Stimulated activated naive CD8-positive, alpha-beta T cell treated with anti-CD3 and anti-CD28 coated beads, Interleukin-15, Interleukin-2, amounts not matched to agents 100 ng/mL and 50 ng/mL, for 24 hours (primary cell): Measurements from ENCODE around the gene MSX2.

Experiments used
- H3K27ac Mint-ChIP-seq: one replicate; pipeline ENCODE4 v1.8.0; 2021; ENCODE audit warnings: mild to moderate bottlenecking, mixed read lengths
- H3K27me3 Mint-ChIP-seq: one replicate; pipeline ENCODE4 v1.8.0; 2021; ENCODE audit warnings: mixed read lengths
- H3K36me3 Mint-ChIP-seq: one replicate; pipeline ENCODE4 v1.8.0; 2021; ENCODE audit warnings: low read depth, mixed read lengths
- H3K4me1 Mint-ChIP-seq: one replicate; pipeline ENCODE4 v1.8.0; 2021; ENCODE audit warnings: low read depth, mixed read lengths
- H3K4me3 Mint-ChIP-seq: one replicate; pipeline ENCODE4 v1.8.0; 2021; ENCODE audit warnings: mild to moderate bottlenecking, mixed read lengths
- H3K9me3 Mint-ChIP-seq: one replicate; pipeline ENCODE4 v1.8.0; 2021; ENCODE audit warnings: mixed read lengths

MSX2 gene

DNA sequence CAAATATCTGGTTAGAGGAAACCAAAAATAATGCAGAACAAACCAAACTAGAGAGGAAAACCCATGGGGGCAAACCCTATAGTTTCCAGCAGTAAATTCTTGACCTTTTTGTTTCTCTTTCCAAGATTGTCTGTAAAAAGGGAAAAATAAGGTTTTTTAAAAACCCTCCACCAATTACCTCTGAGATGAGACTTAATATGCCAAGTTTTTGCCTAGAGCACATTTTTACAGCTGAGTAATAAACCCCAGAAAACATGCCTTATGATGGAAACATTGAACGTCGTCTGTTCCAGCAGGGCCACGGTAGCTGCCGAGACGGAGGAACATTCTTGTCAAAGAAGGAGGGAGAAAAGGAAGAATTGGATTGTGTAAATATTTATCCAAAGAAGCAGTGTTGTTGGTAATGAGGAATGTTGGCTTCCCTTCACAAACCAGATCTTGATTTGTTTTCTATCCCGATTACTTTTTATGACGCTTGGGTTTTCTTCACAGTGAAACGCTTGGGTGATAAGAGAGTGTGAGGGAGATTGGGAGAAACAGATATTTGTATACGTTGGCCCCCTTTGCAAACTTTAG, 17.3 kb upstream of the MSX2 start:
- Mint-ChIP-seq H3K36me3 (no peaks in the 10 kb centered on the region), H3K4me3 (no peak overlapping the region), H3K9me3 (no peaks in the 10 kb centered on the region), H3K4me1 (no peaks in the 10 kb centered on the region), H3K27ac (no peak overlapping the region), H3K27me3 (peaks cover 21% of the 10 kb centered on the region)

DNA sequence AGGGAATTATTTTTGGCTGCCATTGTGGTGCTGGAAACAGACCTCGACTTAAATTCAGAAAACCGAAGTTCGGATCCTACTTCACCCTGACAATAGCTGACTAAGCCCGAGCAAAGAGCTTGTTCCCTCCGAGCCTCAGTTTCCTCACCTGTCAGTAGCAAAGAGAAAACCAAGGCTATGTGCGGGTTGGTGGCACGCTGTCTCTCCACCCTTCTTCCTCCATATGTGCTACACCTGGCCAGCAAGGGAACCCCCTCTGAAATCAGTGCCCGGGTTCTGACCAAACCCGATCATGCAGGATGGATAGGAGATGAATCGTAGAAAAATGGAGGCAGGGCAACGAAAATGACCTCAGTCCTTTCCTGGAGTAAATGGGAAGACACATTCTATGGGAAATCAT, 16.7 kb upstream of the MSX2 start:
- no peak overlapping the region for H3K27ac Mint-ChIP-seq
- H3K27me3 Mint-ChIP-seq = peaks cover 23% of the 10 kb centered on the region
- H3K36me3 Mint-ChIP-seq = no peaks in the 10 kb centered on the region
- no peaks in the 10 kb centered on the region for H3K4me1 Mint-ChIP-seq
- no peaks in the 10 kb centered on the region for H3K9me3 Mint-ChIP-seq
- H3K4me3 Mint-ChIP-seq = no peak overlapping the region

DNA sequence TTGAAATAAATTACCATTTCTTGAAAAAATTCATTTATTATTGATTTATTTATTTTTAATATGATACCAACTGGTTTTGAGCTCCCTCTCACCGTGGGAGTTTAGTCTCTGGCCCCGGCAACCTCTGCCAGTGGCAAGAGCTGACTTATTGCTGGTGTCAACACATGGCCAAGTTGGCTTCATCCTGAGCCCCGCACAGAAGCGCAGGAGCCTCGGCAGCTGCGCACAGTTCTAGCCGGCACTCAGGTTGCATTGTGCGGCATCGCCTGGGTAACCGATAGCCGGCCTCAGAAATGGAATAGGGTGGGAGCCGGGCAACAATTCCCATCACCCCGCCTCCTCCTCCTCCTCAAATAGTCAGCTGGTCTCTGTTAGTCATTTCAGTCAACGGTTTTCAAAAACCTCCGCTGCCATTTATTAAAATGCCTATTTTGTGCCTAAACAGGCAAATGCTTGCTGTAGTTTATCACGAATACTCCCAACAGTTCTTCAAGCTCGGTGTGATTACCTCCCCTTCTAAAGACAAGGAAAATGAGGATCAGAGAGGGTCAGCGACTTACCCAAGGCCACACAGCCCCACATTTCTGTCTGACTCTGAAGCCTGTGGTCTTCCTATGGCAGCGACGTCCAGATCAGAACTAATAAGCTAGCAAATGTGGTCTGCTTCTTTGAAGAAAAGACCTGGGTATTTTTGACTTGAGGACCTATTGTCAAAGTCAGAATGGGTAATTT, 15.7 kb upstream of the MSX2 start:
- H3K9me3 Mint-ChIP-seq = no peaks in the 10 kb centered on the region
- H3K4me1 Mint-ChIP-seq = no peaks in the 10 kb centered on the region
- no peaks in the 10 kb centered on the region for H3K36me3 Mint-ChIP-seq
- peaks cover 28% of the 10 kb centered on the region for H3K27me3 Mint-ChIP-seq
- no peak overlapping the region for H3K27ac Mint-ChIP-seq
- no peak overlapping the region for H3K4me3 Mint-ChIP-seq

GRCh38 chr5:174714751-174715150, 9.6 kb upstream of the MSX2 start:
- Mint-ChIP-seq H3K9me3 (peaks cover 3% of the 10 kb centered on the region), H3K27ac (no peak overlapping the region), H3K4me1 (no peaks in the 10 kb centered on the region), H3K4me3 (no peak overlapping the region), H3K27me3 (peaks cover 45% of the 10 kb centered on the region), H3K36me3 (no peaks in the 10 kb centered on the region)

GRCh38 chr5:174715804-174716203, 8.6 kb upstream of the MSX2 start:
- H3K9me3 Mint-ChIP-seq = peaks cover 3% of the 10 kb centered on the region
- no peak overlapping the region for H3K27ac Mint-ChIP-seq
- H3K4me3 Mint-ChIP-seq = no peak overlapping the region
- peaks cover 52% of the 10 kb centered on the region for H3K27me3 Mint-ChIP-seq
- H3K4me1 Mint-ChIP-seq = no peaks in the 10 kb centered on the region
- H3K36me3 Mint-ChIP-seq = no peaks in the 10 kb centered on the region

- peaks cover 66% of the 10 kb centered on the region for H3K27me3 Mint-ChIP-seq
- H3K9me3 Mint-ChIP-seq = peaks cover 3% of the 10 kb centered on the region
- no peaks in the 10 kb centered on the region for H3K36me3 Mint-ChIP-seq
- H3K4me3 Mint-ChIP-seq = no peak overlapping the region
- H3K4me1 Mint-ChIP-seq = peaks cover 3% of the 10 kb centered on the region
- H3K27ac Mint-ChIP-seq = no peak overlapping the region
Measured at GRCh38 chr5:174717826-174718455, 6.4 kb upstream of the MSX2 start.

DNA sequence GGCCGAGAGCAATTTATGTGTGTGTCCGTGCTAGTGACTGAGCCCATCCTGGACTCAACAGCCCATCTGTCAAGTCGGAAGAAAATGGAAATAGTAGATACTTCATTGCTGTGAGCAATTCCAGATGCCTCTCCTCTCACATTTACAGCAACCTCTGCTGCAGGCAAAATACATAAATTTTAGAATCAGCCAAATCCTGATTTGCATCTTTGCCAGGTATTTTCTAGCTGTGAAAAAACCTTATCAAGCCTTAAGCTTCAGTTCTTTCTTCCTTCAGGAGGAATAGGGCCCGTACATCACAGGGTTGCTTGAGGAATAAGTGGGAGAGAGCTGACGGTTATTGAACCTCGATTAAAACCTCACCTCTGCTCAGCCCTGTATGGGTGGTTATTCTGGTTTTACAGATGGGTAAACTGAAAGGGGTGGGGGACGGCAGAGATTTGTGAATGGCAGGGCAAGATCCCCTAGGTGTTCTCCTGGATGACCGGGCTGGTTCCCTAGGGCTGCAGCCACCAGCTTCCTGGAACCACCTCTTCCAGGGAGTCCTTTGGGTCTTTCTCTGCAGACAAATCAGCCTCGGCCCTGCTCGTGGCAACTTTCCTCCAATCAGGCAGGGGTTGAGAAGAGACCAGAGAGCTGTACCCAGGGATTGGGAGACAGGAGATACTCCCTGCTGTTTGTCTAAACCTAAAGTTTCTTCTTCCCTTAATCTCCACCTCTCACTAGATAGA, 5.3 kb upstream of the MSX2 start:
- Mint-ChIP-seq H3K9me3 (peaks cover 3% of the 10 kb centered on the region), H3K4me1 (peaks cover 7% of the 10 kb centered on the region), H3K27me3 (peaks cover 74% of the 10 kb centered on the region), H3K4me3 (no peak overlapping the region), H3K27ac (no peak overlapping the region), H3K36me3 (no peaks in the 10 kb centered on the region)

DNA sequence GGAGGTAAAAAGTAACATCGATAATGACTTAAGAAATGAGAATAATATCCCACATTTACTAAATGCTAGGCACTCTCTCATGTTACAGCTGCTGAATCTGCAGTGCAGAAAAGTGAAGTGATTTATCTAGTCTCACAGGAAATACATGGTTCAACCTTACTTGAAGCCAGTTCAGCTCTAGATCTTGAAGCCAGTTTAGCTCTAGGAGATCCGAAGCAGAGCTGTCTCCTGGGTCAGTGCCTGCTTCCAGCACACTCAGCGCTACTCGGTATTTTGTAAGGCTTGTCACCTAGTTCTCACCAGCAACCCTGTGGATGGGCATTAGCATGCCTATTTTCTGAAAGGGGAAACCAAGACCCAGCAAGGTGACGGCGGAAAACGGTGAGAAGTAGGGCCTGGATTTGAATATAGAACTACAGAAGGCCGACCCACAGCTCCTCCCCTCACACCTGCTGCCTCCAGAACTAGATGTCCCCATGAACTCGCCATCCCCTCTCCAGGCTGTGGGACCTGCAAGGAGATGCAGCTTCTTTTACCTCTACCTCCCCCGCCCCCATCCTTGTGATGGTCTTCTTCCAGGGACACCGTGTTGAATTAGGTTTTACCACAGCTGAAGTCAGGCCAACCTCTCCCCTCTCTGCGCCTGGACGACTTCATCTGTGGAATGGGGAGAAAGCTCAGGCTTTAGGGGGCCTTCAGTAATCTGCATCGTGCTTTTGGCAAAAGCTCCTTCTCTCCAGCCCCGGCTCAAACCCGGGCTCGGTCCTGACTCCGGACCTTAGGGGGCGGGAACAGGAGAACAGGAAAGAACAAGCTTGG, 4.4 kb upstream of the MSX2 start:
- H3K36me3 Mint-ChIP-seq = no peaks in the 10 kb centered on the region
- H3K27me3 Mint-ChIP-seq = peaks cover 76% of the 10 kb centered on the region
- no peak overlapping the region for H3K27ac Mint-ChIP-seq

DNA sequence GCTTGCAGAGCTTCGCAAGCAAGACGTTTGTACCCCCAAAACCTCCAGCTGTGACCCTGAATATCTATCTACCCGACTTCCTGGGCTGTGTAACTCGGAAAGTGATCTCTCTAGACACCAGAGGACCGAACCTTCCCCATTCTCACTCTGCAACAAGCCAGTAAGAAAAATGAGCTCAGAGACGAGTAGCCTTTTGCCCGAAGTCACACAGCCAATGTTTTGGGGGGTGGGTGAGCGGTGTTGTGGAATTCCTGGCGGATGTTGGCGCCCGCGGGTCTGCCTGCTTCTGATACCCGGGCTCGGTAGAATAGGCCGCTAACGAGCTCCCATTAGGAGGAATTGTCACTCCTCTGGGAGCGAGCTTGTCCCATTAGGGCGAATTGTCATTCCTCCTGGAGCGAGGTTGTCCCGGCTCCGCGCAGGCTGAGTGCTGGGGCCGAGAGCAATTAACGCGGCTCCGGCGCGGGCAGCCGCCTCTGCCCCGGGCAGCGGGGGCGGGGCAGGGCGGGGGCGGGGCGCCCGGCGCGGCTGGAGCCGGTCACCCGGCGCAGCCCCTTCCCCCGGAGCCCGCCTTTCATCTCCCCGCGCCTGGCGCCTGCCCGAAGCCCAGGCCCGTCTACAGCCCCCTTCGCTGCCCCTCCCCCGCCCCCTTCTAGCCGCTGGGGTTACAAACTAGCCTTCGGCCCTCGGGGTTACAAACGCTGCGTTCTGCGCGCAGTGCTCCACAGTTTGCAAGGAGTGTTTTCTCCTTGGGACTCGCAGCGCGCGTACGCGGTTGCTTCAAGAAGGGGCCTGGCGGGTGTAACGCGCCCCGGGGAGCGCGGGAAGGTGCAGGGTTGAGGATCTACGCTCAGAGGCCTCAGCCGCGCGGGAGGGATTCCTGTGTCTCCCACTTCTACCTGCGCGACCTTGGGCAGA, 3.5 kb upstream of the MSX2 start:
- Mint-ChIP-seq H3K4me1 (peaks cover 9% of the 10 kb centered on the region), H3K27me3 (peaks cover 84% of the 10 kb centered on the region), H3K4me3 (no peak overlapping the region), H3K9me3 (peaks cover 3% of the 10 kb centered on the region), H3K27ac (no peak overlapping the region), H3K36me3 (peaks cover 2% of the 10 kb centered on the region)

More for the DNA sequence above, 4.4 kb upstream of the MSX2 start:
- Mint-ChIP-seq H3K9me3 (peaks cover 3% of the 10 kb centered on the region), H3K4me3 (no peak overlapping the region), H3K4me1 (peaks cover 9% of the 10 kb centered on the region)

- peaks cover 88% of the 10 kb centered on the region for H3K27me3 Mint-ChIP-seq
- H3K9me3 Mint-ChIP-seq = peaks cover 3% of the 10 kb centered on the region
- H3K4me3 Mint-ChIP-seq = no peak overlapping the region
- H3K36me3 Mint-ChIP-seq = peaks cover 4% of the 10 kb centered on the region
- H3K27ac Mint-ChIP-seq = no peak overlapping the region
- peaks cover 9% of the 10 kb centered on the region for H3K4me1 Mint-ChIP-seq
Measured at GRCh38 chr5:174721530-174722432, 2.6 kb upstream of the MSX2 start.

GRCh38 chr5:174722500-174722899, 1.9 kb upstream of the MSX2 start:
- Mint-ChIP-seq H3K4me3 (no peak overlapping the region), H3K36me3 (peaks cover 4% of the 10 kb centered on the region), H3K4me1 (peaks cover 9% of the 10 kb centered on the region), H3K27ac (no peak overlapping the region), H3K27me3 (peaks cover 90% of the 10 kb centered on the region), H3K9me3 (peaks cover 3% of the 10 kb centered on the region)

GRCh38 chr5:174723315-174723978, 935 bp upstream of the MSX2 start:
- peaks cover 9% of the 10 kb centered on the region for H3K4me1 Mint-ChIP-seq
- H3K27ac Mint-ChIP-seq = no peak overlapping the region
- H3K4me3 Mint-ChIP-seq = peak overlapping the region; percentile 62
- H3K36me3 Mint-ChIP-seq = peaks cover 4% of the 10 kb centered on the region
- peaks cover 3% of the 10 kb centered on the region for H3K9me3 Mint-ChIP-seq
- H3K27me3 Mint-ChIP-seq = peaks cover 93% of the 10 kb centered on the region
